Adrenal gland (tissue), 12 donors: ENCODE data around the gene GSAP. TPM values are rescaled to one million over a fixed set of nuclear protein-coding genes. Genes with fewer than 3 reads are reported as not detected.

ENCODE experiments used
- DNase-seq, 7 donors: peaks; one replicate each; pipeline ENCODE4 v3.0.0-alpha.2; 2019 to 2020
- H3K27ac ChIP-seq, 5 donors: fragments of 200-600 bp; sonication (generic) in 4 of 5; 1 replicate in 3 of 5; 2 replicates in 2 of 5; pipeline versions ENCODE4 v1.5.1 to v1.8.0; 2016 to 2020; ENCODE audit warnings: mild to moderate bottlenecking in 1 of 5
- H3K27me3 ChIP-seq: fragments of 200-600 bp; 2 replicates; pipeline ENCODE4 v1.8.0; 2021
- H3K36me3 ChIP-seq, 2 donors: fragments of 200-600 bp; replicated peaks in 1 of 2; 1 replicate in 1 of 2; 2 replicates in 1 of 2; pipeline versions ENCODE4 v1.5.1 to v1.8.0; 2018 to 2022
- H3K4me1 ChIP-seq, 2 donors: fragments of 200-600 bp; replicated peaks in 1 of 2; 1 replicate in 1 of 2; 2 replicates in 1 of 2; pipeline versions ENCODE4 v1.5.1 to v1.8.0; 2018 to 2021
- H3K4me3 ChIP-seq, 4 donors: fragments of 200-600 bp; sonication (generic) in 3 of 4; one replicate each; pipeline ENCODE4 v1.5.1; 2016 to 2018
- H3K9me3 ChIP-seq, 3 donors: fragments of 200-600 bp; sonication (generic) in 1 of 3; replicated peaks in 1 of 3; 1 replicate in 2 of 3; 2 replicates in 1 of 3; pipeline versions ENCODE4 v1.5.1 to v1.8.0; 2016 to 2021
- CTCF ChIP-seq, 6 experiments: fragments of 450-650 bp in 4 of 6; fragments of 200-600 bp in 2 of 6; sonication (generic) in 1 of 6; IDR thresholded peaks; 1 replicate in 5 of 6; 2 replicates in 1 of 6; pipeline versions ENCODE4 v1.5.1 to v1.8.0; 2016 to 2021; ENCODE audit warnings: antibody characterized with exemption in 6 of 6, mild to moderate bottlenecking in 2 of 6, moderate library complexity in 1 of 6
- POLR2A ChIP-seq, 2 donors: fragments of 450-650 bp; IDR thresholded peaks; one replicate each; pipeline ENCODE4 v1.6.1; 2017; ENCODE audit warnings: antibody characterized with exemption in 2 of 2, mild to moderate bottlenecking in 2 of 2, moderate library complexity in 1 of 2
- WGBS, 4 donors: extraction: QIAGEN DNeasy Blood & Tissue Kit in 2 of 4; methylation state at CpG; one replicate each; pipeline versions ENCODE4 v1.1.5 to v1.1.7; 2013 to 2017; 5-methylcytosine and 5-hydroxymethylcytosine counted together
- intact Hi-C, 2 donors: fragments of 100-400 bp; cut with DNase I; formaldehyde crosslinking; loops; one replicate each; pipeline versions ENCODE4 v1.14.1 to v1.15.0; 2022 to 2023
- polyA plus RNA-seq, 3 donors: library from polyadenylated mRNA; stranded (reverse); fragments of 200-250 nt in 2 of 3; fragments of 350-450 nt in 1 of 3; fragmentation: Illumina TruSeq in 1 of 3; extraction: RNeasy Lipid Tissue Mini Kit (QIAGEN cat#74804) in 1 of 3; gene quantifications; one replicate each; pipeline ENCODE4 v1.2.3, GENCODE V29; 2013 to 2014
- total RNA-seq, 9 donors: library from RNA; depleted of rRNA in 4 of 9; stranded (reverse); fragments of >200 nt in 4 of 9; fragments of 120-200 nt in 1 of 9; fragmentation: NEBNext Ultra II Directional in 1 of 9; extraction: Animal tissue kit (Norgen Biotek cat#: 25700) in 1 of 9; gene quantifications; one replicate each; pipeline versions ENCODE4 v1.1.0 to v1.2.4, GENCODE V29; 2013 to 2023
- donor health status: healthy with polysubstance abuse.
- donor health status: Bipolar disorder and iron deficiency.
- donor health status: DM: yes; HTN: yes; CAD: no.
- donor health status: DM: no; HTN: no; CAD: no.
- donor health status: DM: no; HTN: no; CAD: no.
- donor health status: DM: yes; HTN: yes; CAD: no.

The GSAP gene
- total and polyA plus RNA-seq, 12 donors = 10.3 to 56.1 (median 18.5) TPM

DNA sequence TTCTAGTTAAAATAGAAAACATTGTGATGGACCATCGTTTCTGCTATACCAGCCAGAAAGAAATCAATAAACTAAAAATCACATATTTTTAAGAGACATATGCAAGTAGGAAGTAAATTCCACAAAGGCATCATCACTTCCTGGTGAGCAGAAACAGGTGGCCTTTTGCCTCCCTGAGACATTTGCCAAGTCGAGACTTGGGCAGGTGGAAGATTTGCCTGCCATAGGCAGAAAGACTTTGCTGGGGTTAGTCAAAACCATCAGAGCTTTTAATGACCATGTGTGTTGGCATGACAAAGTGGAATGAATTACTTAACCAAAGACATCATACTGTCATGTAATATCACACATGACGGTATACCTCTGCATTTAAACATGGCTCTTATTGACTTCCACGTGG lies 150.5 kb downstream of the GSAP start:
- H3K4me1 ChIP-seq = peaks cover 0 to 5% of the 10 kb centered on the region in 2 donors
- H3K4me3 ChIP-seq = no peak overlapping the region
- H3K27me3 ChIP-seq = no peaks in the 10 kb centered on the region
- no peak for DNase-seq
- no peak for TF ChIP-seq CTCF (IDR thresholded peaks at IDR 0.05)
- no peak for TF ChIP-seq POLR2A (IDR thresholded peaks at IDR 0.05)
- 76 to 80% (median 78%) methylated on average over 4 of the region's 4 CpGs for WGBS, 4 donors
- H3K27ac ChIP-seq = no peak overlapping the region
- intact Hi-C loops = no loop called here
- no peaks in the 10 kb centered on the region for H3K9me3 ChIP-seq
- H3K36me3 ChIP-seq = no peaks in the 10 kb centered on the region

GRCh38 chr7:77262316-77262715 lies 153.8 kb downstream of the GSAP start:
- 86 to 93% (median 91%) methylated on average over 4 of the region's 4 CpGs for WGBS, 4 donors
- TF ChIP-seq CTCF (IDR thresholded peaks at IDR 0.05) (no peak), POLR2A (IDR thresholded peaks at IDR 0.05) (no peak)
- intact Hi-C loops = no loop called here

More at GRCh38 chr7:77262316-77262715, 153.8 kb downstream of the GSAP start:
- H3K27ac ChIP-seq = no peak overlapping the region
- DNase-seq = no peak
- no peaks in the 10 kb centered on the region for H3K36me3 ChIP-seq
- no peaks in the 10 kb centered on the region for H3K27me3 ChIP-seq
- no peaks in the 10 kb centered on the region for H3K4me1 ChIP-seq
- no peaks in the 10 kb centered on the region for H3K9me3 ChIP-seq
- no peak overlapping the region for H3K4me3 ChIP-seq

Other genes starting within 250 kb of the GSAP start
- 10 to 100 TPM in 8 of 9 donors, 1 to 10 TPM in 1; 8.4 to 71.7 (median 27.6) TPM for gene FGL2, start 216.5 kb downstream of the GSAP start, total RNA-seq
- gene FGL2, start 216.5 kb downstream of the GSAP start, polyA plus RNA-seq = 10 to 100 TPM in 1 of 3 donors, 1 to 10 TPM in 2; 4.8 to 18.0 (median 6.8) TPM
- 10 to 100 TPM; 29.5 to 72.0 (median 52.4) TPM for gene PTPN12, start 120.9 kb upstream of the GSAP start, total RNA-seq
- 10 to 100 TPM; 29.6 to 61.7 (median 55.7) TPM for gene PTPN12, start 120.9 kb upstream of the GSAP start, polyA plus RNA-seq